MG63 (cell line): ENCODE results near the gene RAX2. TPM values are rescaled to one million over a fixed set of nuclear protein-coding genes. Genes with fewer than 3 reads are reported as not detected.
"Not testable (repeated sequence)": the region's sequence is repeated elsewhere in the genome, so short reads cannot be mapped to it uniquely, and the experiment has no call there.

Experiments
- DNase-seq: peaks from one replicate; pipeline ENCODE4 v3.0.0-alpha.2; 2020
- H3K27me3 ChIP-seq: fragments of 250-450 bp; sonication (Bioruptor Pico); 2 replicates; pipeline ENCODE4 v1.5.1; 2020; ENCODE audit warnings: mild to moderate bottlenecking, moderate library complexity
- H3K36me3 ChIP-seq: fragments of 250-450 bp; sonication (Bioruptor Pico); 2 replicates; pipeline ENCODE4 v1.5.1; 2020; ENCODE audit warnings: mild to moderate bottlenecking, moderate library complexity
- H3K4me3 ChIP-seq: fragments of 250-450 bp; sonication (Bioruptor Pico); 2 replicates; pipeline ENCODE4 v1.5.1; 2020; ENCODE audit warnings: mild to moderate bottlenecking, moderate library complexity
- H3K9me3 ChIP-seq: fragments of 250-450 bp; sonication (Bioruptor Pico); 2 replicates; pipeline ENCODE4 v1.5.1; 2020; ENCODE audit warnings: mild to moderate bottlenecking, moderate library complexity
- total RNA-seq: library from RNA; depleted of rRNA; stranded (reverse); fragments of >200 nt; shearing (Covaris generic); gene quantifications from 2 replicates; pipeline ENCODE4 v1.2.3, GENCODE V29; 2014; ENCODE audit warnings: low replicate concordance

Gene RAX2
- total RNA-seq, 1 experiment from 2014 or later = not detected

GRCh38 chr19:3758297-3758696 lies 13.7 kb downstream of the RAX2 start:
- DNase-seq, H3K4me3 ChIP-seq, H3K36me3 ChIP-seq, H3K9me3 ChIP-seq, H3K27me3 ChIP-seq: not testable (repeated sequence)

DNA sequence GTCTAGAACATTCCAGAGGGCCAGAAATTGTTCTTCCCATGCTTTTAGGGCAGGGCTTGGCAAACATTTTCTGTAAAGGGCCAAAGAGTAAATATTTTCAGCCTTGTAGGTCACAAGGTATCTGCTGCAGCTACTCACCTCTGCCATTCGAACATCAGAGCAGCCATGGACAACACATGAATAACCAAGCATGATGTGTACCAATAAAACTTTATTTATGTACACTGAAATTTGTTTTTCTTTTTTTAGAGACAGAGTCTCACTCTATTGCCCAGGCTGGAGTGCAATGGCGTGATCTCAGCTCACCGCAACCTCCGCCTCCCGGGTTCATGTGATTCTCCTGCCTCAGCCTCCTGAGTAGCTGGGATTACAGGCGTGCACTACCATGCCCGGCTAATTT lies 14.3 kb downstream of the RAX2 start:
- not testable (repeated sequence) for H3K9me3 ChIP-seq, H3K27me3 ChIP-seq, H3K36me3 ChIP-seq, DNase-seq, H3K4me3 ChIP-seq

GRCh38 chr19:3753631-3754410 lies 18.2 kb downstream of the RAX2 start:
- no peak overlapping the region for H3K4me3 ChIP-seq
- H3K27me3 ChIP-seq = no peaks in the 10 kb centered on the region
- no peaks in the 10 kb centered on the region for H3K36me3 ChIP-seq
- H3K9me3 ChIP-seq = no peaks in the 10 kb centered on the region
- no peak for DNase-seq

- no peaks in the 10 kb centered on the region for H3K9me3 ChIP-seq
- no peaks in the 10 kb centered on the region for H3K36me3 ChIP-seq
- H3K27me3 ChIP-seq = no peaks in the 10 kb centered on the region
- no peak overlapping the region for H3K4me3 ChIP-seq
- DNase-seq = no peak
Measured at GRCh38 chr19:3752492-3752891, 19.5 kb downstream of the RAX2 start.

DNA sequence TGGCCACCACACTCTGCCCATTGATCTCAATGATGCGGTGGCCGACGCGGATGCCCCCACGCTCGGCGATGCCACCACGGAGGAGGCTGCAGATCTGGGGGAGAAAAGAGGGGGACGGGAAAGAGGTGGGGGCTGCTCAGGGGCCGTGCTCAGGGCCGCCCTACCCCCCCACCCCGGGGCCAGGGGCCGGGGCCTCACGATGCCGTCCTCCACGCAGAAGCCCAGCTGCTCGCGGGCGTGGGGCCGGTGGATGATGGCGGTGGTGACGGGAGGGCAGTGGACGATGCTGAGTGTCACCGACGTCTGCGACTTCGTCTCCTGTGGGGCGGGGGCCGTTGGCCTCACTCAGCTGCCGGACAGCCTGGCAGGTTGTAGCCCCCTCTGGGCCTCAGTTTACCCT lies 20.8 kb downstream of the RAX2 start:
- no peaks in the 10 kb centered on the region for H3K36me3 ChIP-seq
- no peak overlapping the region for H3K4me3 ChIP-seq

DNA sequence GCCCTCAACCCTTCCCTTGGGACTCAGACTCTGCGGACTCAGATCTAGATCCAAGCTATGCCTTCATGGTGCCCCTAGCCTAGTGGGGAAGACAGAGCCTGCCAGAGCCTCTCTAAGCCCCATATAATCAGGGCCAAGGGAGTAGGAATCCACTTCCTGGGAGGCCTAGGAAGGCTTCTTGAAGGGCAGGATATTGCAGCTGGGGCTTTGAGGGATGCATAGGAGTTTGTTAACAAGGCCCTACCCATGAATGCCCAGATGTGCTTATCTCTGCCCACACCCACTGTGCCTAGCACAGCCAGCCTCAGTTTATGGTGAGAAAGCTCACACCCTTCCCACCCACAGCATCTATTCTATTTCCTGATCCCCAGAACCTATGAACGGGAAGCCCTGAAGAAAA lies 21.8 kb downstream of the RAX2 start:
- Histone ChIP-seq H3K27me3 (no peaks in the 10 kb centered on the region), H3K4me3 (no peak overlapping the region), H3K36me3 (no peaks in the 10 kb centered on the region), H3K9me3 (no peaks in the 10 kb centered on the region)
- DNase-seq = no peak

More for the DNA sequence above, 20.8 kb downstream of the RAX2 start:
- DNase-seq = no peak
- H3K9me3 ChIP-seq = no peaks in the 10 kb centered on the region
- no peaks in the 10 kb centered on the region for H3K27me3 ChIP-seq

DNA sequence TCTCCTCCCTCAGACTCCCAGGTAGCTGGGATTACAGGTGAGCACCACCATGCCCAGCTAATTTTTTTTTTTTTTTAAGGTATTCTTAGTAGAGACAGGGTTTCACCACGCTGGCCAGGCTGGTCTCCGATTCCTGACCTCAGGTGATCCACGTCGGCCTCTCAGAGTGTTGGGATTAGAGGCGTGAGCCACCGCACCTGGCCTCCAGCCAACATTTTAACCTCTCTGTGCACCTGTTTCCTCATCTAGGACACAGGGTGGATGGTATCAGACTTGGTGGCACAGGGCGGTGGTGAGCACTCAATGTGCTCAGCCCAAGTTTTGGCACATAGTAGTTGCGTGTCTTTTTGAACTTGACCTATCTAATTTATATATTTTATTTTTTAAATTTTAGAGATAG lies 23.1 kb downstream of the RAX2 start:
- H3K9me3 ChIP-seq = no peaks in the 10 kb centered on the region
- no peaks in the 10 kb centered on the region for H3K36me3 ChIP-seq
- DNase-seq = no peak
- H3K4me3 ChIP-seq = no peak overlapping the region
- no peaks in the 10 kb centered on the region for H3K27me3 ChIP-seq

DNA sequence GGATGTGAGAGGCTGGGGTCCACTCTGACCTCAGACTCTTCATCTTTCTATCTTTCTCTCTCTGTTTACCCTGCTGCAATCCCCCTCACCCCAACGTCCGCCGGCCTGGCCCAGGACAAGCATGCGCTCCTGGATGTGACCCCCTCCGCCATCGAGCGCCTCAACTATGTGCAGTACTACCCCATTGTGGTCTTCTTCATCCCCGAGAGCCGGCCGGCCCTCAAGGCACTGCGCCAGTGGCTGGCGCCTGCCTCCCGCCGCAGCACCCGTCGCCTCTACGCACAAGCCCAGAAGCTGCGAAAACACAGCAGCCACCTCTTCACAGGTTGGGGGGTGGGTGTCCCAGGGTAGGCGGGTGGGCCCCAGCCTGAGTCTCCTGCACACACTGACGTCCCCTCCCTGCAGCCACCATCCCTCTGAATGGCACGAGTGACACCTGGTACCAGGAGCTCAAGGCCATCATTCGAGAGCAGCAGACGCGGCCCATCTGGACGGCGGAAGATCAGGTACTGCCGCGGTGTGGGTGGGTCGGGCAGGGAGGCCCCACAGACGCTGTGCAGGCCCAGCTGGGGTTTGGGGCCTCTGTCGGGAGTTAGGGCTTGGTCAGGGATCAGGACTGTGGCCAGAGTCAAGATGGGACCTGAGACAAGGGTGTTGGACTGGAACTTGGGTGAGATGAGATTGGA lies 25.5 kb downstream of the RAX2 start:
- H3K9me3 ChIP-seq = no peaks in the 10 kb centered on the region
- no peaks in the 10 kb centered on the region for H3K36me3 ChIP-seq
- H3K27me3 ChIP-seq = no peaks in the 10 kb centered on the region
- no peak for DNase-seq
- H3K4me3 ChIP-seq = no peak overlapping the region

DNA sequence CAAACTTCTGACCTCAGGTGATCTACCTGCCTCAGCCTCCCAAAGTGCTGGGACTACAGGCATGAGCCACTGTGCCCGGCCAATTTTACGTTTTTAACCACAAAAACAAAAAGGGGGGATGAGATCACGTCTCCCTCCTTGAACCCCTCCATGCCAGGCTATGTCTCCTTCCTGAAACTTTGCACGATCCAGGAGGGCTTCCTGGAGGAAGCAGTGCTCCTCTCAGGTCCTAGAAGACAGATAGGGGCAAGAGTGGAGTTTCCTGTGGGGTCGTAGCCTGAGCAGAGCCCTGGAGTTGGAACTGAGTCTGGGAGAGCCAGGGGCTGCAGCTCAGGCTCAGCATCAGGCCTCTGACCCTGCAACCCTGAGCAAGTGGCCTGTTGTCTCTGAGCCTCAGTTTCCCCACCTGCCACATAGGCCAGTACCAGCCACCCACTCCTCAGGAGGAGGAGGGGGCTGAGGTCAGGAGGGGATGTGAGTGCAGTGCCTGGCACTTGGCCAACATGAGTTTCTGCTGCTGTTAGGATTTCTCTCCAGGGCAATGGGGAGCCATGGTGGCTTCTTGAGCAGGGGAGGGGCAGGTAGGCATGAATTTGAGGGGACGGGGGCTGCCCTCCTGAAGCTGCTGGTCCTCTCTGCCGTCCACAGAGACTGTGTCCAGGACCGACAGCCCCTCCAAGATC lies 26.5 kb downstream of the RAX2 start:
- DNase-seq = no peak
- Histone ChIP-seq H3K27me3 (no peaks in the 10 kb centered on the region), H3K4me3 (no peak overlapping the region), H3K36me3 (no peaks in the 10 kb centered on the region), H3K9me3 (no peaks in the 10 kb centered on the region)

DNA sequence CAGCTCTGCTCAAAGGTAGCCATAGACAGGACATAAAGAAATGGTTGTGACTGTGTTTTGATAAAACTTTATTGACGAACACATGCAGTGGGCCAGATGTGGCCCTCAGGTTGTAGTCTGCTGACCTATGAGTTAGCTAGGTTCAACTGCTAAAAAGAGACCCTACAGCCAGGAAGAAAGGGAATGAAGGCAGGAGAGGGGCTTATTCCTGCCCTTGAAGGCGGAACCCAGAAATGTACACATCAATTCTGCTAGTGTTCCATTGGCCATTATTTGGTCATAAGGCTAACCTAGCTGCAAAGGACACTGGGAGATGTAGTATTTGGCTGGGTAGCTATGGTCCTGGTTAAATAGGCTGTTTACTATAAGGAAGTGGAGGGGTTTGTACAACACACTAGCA lies 28.5 kb downstream of the RAX2 start:
- no peak for DNase-seq
- H3K4me3 ChIP-seq = no peak overlapping the region
- H3K9me3 ChIP-seq = no peaks in the 10 kb centered on the region
- H3K27me3 ChIP-seq = no peaks in the 10 kb centered on the region
- H3K36me3 ChIP-seq = no peaks in the 10 kb centered on the region

DNA sequence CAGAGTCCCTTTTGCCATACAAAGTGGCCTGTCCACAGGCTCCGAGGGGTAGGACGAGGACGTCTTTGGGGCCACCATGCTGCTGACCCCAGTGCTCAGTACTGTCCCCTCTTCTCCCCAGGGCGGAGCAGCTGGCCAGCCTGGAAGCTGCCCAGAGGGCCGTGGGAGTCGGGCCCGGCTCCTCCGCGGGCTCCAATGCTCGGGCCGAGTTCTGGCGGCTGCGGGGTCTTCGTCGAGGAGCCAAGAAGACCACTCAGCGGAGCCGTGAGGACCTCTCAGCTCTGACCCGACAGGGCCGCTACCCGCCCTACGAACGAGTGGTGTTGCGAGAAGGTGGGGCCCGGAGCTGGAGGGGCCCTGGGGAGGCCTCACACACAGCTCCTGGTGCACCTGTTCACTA lies 31.6 kb downstream of the RAX2 start:
- no peak overlapping the region for H3K4me3 ChIP-seq
- no peak for DNase-seq
- no peaks in the 10 kb centered on the region for H3K9me3 ChIP-seq
- H3K36me3 ChIP-seq = no peaks in the 10 kb centered on the region
- no peaks in the 10 kb centered on the region for H3K27me3 ChIP-seq

- Histone ChIP-seq H3K4me3 (no peak overlapping the region), H3K9me3 (no peaks in the 10 kb centered on the region), H3K27me3 (no peaks in the 10 kb centered on the region), H3K36me3 (no peaks in the 10 kb centered on the region)
- DNase-seq = no peak
Measured at GRCh38 chr19:3738477-3739220, 33.4 kb downstream of the RAX2 start.

DNA sequence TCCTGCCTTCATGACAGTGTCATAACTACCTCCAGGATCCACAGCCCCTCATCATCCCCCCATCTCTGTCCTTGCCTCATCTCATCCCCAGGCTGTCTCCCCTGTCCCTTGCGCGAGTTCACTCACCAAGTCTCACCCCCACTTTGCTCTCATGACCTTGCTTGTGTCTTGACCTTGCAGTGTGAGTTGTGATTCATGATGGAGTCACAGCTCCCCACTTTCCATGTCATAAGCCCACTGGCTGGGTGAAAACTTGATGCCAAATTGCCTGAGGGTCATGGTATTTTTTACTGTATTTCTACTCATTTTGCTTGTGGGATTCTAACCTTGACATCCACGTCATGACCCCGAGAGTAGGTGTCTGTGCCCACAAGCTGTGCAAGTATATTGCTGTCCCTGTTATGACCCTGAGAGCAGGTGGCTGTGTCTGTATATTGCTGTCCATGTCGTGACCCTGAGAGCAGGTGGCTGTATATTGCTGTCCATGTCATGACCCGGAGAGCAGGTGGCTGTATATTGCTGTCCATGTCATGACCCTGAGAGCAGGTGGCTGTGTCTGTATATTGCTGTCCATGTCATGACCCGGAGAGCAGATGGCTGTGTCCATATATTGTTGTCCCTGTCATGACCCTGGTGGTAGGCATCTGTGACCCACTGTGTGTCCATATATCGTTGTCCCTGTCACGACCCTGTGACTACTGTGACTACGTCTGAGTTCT lies 34.4 kb downstream of the RAX2 start:
- no peak for DNase-seq
- no peaks in the 10 kb centered on the region for H3K9me3 ChIP-seq
- no peaks in the 10 kb centered on the region for H3K36me3 ChIP-seq
- no peaks in the 10 kb centered on the region for H3K27me3 ChIP-seq
- H3K4me3 ChIP-seq = no peak overlapping the region

DNA sequence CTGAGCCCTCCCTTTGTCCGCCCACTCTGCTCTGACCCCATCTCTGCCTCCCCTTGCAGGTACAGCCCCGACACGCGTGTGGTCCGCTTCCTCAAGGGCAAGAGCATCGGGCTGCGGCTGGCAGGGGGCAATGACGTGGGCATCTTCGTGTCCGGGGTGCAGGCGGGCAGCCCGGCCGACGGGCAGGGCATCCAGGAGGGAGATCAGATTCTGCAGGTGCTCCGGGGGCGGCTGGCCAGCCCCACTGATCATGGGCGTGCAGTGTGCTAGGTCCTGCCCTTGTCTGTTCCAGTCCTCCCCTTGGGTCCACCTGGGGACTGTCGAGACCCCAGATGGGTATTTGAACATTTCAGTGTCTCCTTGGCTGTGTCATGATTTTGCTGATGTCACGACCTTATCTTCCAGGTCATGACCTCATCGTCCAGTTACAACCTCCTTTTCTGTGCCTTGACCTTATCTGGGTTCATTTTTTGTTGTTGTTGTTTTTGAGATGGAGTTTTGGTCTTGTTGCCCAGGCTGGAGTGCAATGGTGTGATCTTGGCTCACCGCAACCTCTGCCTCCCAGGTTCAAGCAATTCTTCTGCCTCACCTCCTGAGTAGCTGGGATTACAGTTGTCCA lies 35.8 kb downstream of the RAX2 start:
- DNase-seq = no peak
- H3K36me3 ChIP-seq = no peaks in the 10 kb centered on the region
- H3K4me3 ChIP-seq = no peak overlapping the region
- H3K27me3 ChIP-seq = no peaks in the 10 kb centered on the region
- H3K9me3 ChIP-seq = no peaks in the 10 kb centered on the region

- Histone ChIP-seq H3K4me3 (no peak overlapping the region), H3K9me3 (no peaks in the 10 kb centered on the region), H3K27me3 (no peaks in the 10 kb centered on the region), H3K36me3 (no peaks in the 10 kb centered on the region)
- DNase-seq = no peak
Measured at GRCh38 chr19:3734310-3734600, 37.8 kb downstream of the RAX2 start.

GRCh38 chr19:3733549-3734309 lies 38.3 kb downstream of the RAX2 start:
- H3K27me3 ChIP-seq = no peaks in the 10 kb centered on the region
- no peaks in the 10 kb centered on the region for H3K36me3 ChIP-seq
- no peaks in the 10 kb centered on the region for H3K9me3 ChIP-seq
- no peak overlapping the region for H3K4me3 ChIP-seq
- DNase-seq = peak; percentile 3
